GM10266 (cell line): ENCODE data around the gene SMIM5.
"Not testable (repeated sequence)": the region's sequence is repeated elsewhere in the genome, so short reads cannot be mapped to it uniquely, and the experiment has no call there.

Experiments used
- DNase-seq: peaks from one replicate; pipeline ENCODE4 v3.0.0; 2012; ENCODE audit errors: extremely low spot score
- TF ChIP-seq, protein P1 (sequence below): IDR thresholded peaks from 2 replicates; pipeline ENCODE4 v1.5.1; 2012; ENCODE audit warnings: mild to moderate bottlenecking, low read depth; ENCODE audit not compliant: control insufficient read depth, insufficient read depth; ENCODE audit errors: missing control alignments

SMIM5 gene

DNA sequence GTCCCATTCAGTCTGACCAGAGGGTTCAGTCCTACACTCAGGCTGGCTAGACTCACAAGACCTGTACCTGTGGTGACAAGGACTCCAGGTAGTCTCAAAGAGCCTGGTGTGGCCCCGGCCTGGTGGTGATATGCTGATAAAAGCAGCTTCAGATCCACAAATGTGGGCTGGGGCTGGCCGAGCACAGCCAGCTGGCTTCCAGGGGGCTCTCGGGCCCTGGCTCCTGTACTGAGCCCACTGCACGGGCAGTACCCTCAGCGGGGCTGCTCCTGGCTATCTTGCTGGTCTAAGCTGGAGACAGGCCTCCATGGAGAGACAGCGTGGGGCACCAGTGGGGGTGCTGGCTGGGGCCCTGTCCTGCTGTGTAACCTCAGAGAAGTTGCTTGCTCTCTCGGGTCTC, 4.3 kb downstream of the SMIM5 start:
- peak; percentile 4 for DNase-seq
- TF ChIP-seq, protein P1, sequence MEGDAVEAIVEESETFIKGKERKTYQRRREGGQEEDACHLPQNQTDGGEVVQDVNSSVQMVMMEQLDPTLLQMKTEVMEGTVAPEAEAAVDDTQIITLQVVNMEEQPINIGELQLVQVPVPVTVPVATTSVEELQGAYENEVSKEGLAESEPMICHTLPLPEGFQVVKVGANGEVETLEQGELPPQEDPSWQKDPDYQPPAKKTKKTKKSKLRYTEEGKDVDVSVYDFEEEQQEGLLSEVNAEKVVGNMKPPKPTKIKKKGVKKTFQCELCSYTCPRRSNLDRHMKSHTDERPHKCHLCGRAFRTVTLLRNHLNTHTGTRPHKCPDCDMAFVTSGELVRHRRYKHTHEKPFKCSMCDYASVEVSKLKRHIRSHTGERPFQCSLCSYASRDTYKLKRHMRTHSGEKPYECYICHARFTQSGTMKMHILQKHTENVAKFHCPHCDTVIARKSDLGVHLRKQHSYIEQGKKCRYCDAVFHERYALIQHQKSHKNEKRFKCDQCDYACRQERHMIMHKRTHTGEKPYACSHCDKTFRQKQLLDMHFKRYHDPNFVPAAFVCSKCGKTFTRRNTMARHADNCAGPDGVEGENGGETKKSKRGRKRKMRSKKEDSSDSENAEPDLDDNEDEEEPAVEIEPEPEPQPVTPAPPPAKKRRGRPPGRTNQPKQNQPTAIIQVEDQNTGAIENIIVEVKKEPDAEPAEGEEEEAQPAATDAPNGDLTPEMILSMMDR = no peak

DNA sequence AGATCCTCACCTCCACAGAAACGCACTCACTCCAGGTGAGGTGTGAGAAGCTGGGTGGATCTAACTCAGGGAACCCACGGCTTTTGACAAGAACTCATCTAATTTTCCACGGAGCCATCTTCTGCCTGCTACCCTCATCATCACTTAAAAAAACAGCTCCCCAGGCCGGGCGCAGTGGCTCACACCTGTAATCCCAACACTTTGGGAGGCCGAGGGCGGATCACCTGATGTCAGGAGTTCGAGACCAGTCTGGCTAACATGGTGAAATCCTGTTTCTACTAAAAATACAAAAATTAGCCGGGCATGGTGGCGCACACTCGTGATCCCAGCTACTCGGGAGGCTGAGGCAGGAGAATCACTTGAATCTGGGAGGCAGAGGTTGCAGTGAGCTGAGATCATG, 4.8 kb downstream of the SMIM5 start:
- DNase-seq = not testable (repeated sequence)

DNA sequence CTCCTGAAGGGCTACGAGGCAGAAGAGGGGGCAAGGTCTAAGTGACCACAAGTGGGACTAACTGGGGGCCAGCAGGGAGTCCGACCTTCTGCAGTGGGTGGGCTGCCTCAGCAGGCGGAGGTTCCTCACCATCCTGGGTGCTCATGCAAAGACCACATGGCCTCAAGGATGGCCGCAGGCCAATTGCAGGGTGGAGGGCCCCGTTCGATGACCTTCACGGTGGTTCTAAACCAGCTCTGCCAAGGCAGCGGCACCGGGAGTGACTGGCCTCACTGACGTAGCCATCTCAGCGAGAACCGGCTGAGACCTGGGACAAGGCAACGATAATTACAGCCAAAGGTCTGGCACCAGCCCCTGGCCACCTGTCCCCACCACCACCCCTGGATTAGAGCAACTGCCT, 5.7 kb downstream of the SMIM5 start:
- no peak for DNase-seq
- TF ChIP-seq, protein P1 = no peak

DNA sequence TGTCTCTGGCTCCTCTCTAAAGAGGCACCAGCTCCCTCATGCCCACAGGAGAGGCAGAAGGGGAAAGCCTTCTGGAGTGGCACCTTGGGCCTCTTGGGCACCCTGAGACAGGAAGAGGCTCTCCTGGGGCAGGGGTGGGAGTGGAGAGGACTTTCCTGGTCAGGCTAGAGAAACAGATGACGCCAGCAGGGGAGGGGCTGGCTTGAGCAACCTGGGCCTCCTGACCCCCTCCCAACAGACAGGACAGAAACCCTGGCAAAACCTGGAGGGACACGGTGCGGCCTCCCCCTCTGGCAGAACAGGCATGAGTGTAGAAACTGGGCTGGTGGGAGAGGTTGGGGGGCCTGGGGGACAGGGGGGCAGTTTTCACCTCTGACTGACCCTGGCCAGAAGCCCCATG, 6.1 kb downstream of the SMIM5 start:
- TF ChIP-seq, protein P1 = no peak
- no peak for DNase-seq

DNA sequence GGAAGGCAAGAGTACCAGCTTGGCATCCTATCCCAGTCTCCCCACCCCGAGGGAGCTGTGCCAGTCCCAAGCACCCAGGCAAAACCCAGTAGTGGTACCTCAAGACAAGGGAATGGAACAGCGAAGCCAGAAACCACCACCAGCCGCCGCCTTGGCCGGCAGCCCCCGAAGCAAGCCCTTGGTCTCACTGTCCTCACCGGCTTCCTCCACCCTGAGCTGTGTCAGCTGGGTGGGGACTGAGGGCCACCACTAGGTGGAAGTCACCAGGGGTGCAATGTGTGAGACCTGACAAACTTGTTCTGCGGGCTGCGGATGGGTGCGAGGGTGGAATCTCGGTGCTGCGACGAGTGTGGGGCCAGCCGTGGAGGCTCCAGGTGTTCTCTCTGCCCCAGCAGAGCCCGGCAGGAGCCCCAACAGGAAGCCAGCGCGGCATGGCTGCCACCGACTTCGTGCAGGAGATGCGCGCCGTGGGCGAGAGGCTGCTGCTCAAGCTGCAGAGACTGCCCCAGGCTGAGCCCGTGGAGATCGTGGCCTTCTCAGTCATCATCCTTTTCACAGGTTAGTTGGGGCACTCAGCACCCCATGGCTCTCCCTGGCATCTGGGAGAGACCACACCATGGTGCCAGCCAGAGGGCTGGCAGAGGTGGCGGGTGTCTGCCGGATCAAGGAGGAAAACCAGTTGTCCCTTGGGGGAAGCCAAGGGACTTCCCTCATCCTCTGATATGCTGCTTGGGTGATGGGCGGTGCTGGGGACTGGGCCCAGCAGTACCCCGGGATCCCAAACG, 6.7 kb downstream of the SMIM5 start:
- DNase-seq = no peak
- TF ChIP-seq, protein P1 = no peak

DNA sequence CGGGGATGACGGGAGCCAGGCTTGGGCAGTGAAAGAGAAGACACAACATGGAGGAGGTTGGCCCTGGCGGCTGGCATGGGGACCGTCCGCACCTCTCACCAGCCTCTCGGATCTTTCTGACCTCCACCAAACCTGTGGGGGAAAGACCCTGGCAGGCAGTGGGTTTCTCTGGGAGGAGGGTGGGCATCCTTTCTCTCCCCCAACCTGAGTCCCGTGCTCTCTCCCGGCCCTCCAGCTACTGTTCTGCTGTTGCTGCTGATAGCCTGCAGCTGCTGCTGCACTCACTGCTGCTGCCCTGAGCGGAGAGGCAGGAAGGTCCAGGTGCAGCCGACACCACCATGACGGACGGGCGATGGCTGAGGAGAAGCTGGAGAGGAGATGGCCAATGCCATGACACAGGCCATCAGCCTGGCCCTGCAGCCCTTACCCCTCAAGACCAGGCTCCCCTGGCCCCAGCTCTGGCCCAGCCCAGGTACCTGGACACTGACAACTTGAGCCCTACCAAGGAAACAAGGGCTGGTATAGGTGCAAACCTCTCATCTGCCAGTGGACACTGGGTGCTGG, 7.4 kb downstream of the SMIM5 start:
- DNase-seq = no peak
- TF ChIP-seq, protein P1 = no peak

DNA sequence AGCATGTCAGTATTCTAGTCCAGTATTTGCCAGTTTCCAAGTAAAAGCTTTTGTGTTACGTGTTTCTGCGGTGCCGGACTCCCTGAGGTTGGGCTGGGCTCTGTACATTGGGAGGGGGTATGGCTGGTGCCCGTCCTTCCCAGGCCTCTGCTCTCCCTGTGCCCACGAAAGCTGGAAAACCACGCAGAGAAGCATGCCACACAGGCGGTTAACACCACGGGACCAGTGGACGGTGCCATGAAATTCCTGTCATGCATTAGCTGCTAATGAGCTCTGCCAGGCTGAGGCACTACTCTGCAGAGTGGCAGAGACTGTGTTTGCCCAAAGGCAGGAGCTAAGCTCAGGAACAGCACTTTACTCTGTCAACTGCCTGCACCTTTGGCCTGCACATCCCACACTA, 8.1 kb downstream of the SMIM5 start:
- TF ChIP-seq, protein P1 = no peak
- no peak for DNase-seq
